HepG2 (cell line): ENCODE results near the gene ZNF79. TPM values are rescaled to one million over a fixed set of nuclear protein-coding genes. Genes with fewer than 3 reads are reported as not detected.

Experiments
- HMGA1 ChIP-seq: sonication (generic); formaldehyde crosslinking; conservative IDR thresholded peaks from 2 replicates; pipeline ENCODE4 v1.4.0; 2020; ENCODE audit warnings: missing genetic modification reagents
- LCORL ChIP-seq, 2 experiments: fragments of 450-650 bp in 1 of 2; sonication (generic) in 1 of 2; formaldehyde crosslinking in 1 of 2; IDR thresholded peaks; 2 replicates each; pipeline versions ENCODE4 v1.5.0 to v1.6.1; 2017 to 2020; ENCODE audit warnings: antibody characterized with exemption in 1 of 2, missing genetic modification reagents in 1 of 2
- MBNL3 ChIP-seq: fragments of 250-450 bp; sonication (Bioruptor Pico); conservative IDR thresholded peaks from 2 replicates; pipeline ENCODE4 v1.8.0; 2022; ENCODE audit warnings: mild to moderate bottlenecking, inconsistent platforms
- MEF2D ChIP-seq: sonication (generic); formaldehyde crosslinking; IDR thresholded peaks from 2 replicates; pipeline ENCODE4 v1.5.1; 2020; ENCODE audit warnings: mild to moderate bottlenecking, missing genetic modification reagents
- MIER2 ChIP-seq: IDR thresholded peaks from 2 replicates; pipeline ENCODE4 v1.6.1; 2016; ENCODE audit warnings: missing biosample characterization, missing genetic modification reagents
- MIER3 ChIP-seq: IDR thresholded peaks from 2 replicates; pipeline ENCODE4 v1.6.1; 2016; ENCODE audit warnings: missing compliant biosample characterization, borderline replicate concordance
- RXRA ChIP-seq: sonication (generic); formaldehyde crosslinking; IDR thresholded peaks from 2 replicates; pipeline ENCODE4 v1.5.1; 2020; ENCODE audit warnings: missing genetic modification reagents
- SIX1 ChIP-seq: sonication (generic); formaldehyde crosslinking; IDR thresholded peaks from 2 replicates; pipeline ENCODE4 v1.4.0; 2020; ENCODE audit warnings: missing genetic modification reagents, borderline replicate concordance
- TARDBP ChIP-seq: sonication (generic); formaldehyde crosslinking; IDR thresholded peaks from 2 replicates; pipeline ENCODE4 v1.8.0; 2022; ENCODE audit warnings: mild to moderate bottlenecking, missing genetic modification reagents
- ZFY ChIP-seq: sonication (generic); formaldehyde crosslinking; IDR thresholded peaks from 2 replicates; pipeline ENCODE4 v1.4.0; 2020; ENCODE audit warnings: missing genetic modification reagents
- ZNF101 ChIP-seq: sonication (generic); formaldehyde crosslinking; IDR thresholded peaks from 2 replicates; pipeline ENCODE4 v1.4.0; 2020; ENCODE audit warnings: mild to moderate bottlenecking, low read depth, missing genetic modification reagents, borderline replicate concordance
- ZNF251 ChIP-seq: sonication (generic); formaldehyde crosslinking; IDR thresholded peaks from 2 replicates; pipeline ENCODE4 v1.9.0; 2021; ENCODE audit warnings: mild to moderate bottlenecking, missing genetic modification reagents
- ZNF430 ChIP-seq: sonication (generic); formaldehyde crosslinking; IDR thresholded peaks from 2 replicates; pipeline ENCODE4 v1.9.0; 2021; ENCODE audit warnings: mild to moderate bottlenecking, missing genetic modification reagents
- ZNF615 ChIP-seq: sonication (generic); formaldehyde crosslinking; IDR thresholded peaks from 2 replicates; pipeline ENCODE4 v1.5.0; 2020; ENCODE audit warnings: mild to moderate bottlenecking, missing genetic modification reagents, borderline replicate concordance
- ZNF720 ChIP-seq: sonication (generic); formaldehyde crosslinking; IDR thresholded peaks from 2 replicates; pipeline ENCODE4 v1.4.0; 2020; ENCODE audit warnings: missing genetic modification reagents
- ZNF775 ChIP-seq: sonication (generic); formaldehyde crosslinking; IDR thresholded peaks from 2 replicates; pipeline ENCODE4 v1.4.0; 2020; ENCODE audit warnings: missing genetic modification reagents, mild to moderate bottlenecking, moderate library complexity, borderline replicate concordance
- ZNF790 ChIP-seq: sonication (generic); formaldehyde crosslinking; IDR thresholded peaks from 2 replicates; pipeline ENCODE4 v1.8.0; 2022; ENCODE audit warnings: missing genetic modification reagents, mild to moderate bottlenecking, borderline replicate concordance
- ZSCAN30 ChIP-seq: sonication (generic); formaldehyde crosslinking; IDR thresholded peaks from 2 replicates; pipeline ENCODE4 v1.5.0; 2020; ENCODE audit warnings: mild to moderate bottlenecking, missing genetic modification reagents
- polyA plus RNA-seq, 8 experiments: library from polyadenylated mRNA; depleted of rRNA in 3 of 8; stranded (reverse) in 7 of 8; unstranded in 1 of 8; fragments of >200 nt; fragmentation: Illumina TruSeq in 4 of 8; extraction: Trizol in 4 of 8; gene quantifications; 2 replicates each; pipeline versions ENCODE4 v1.2.1 to v1.2.3, GENCODE V29; 2011 to 2016; ENCODE audit warnings: low read depth in 4 of 8, missing spikeins in 1 of 8, mixed read lengths in 1 of 8; ENCODE audit not compliant: insufficient read depth in 1 of 8
- total RNA-seq, 5 experiments: library from RNA; depleted of rRNA; stranded (reverse); fragments of >200 nt; fragmentation: Illumina TruSeq; extraction: Trizol; gene quantifications; 2 replicates each; pipeline ENCODE4 v1.2.3, GENCODE V29; 2016; ENCODE audit warnings: low read depth in 1 of 5
- TF ChIP-seq, protein P1 (sequence below): sonication (generic); formaldehyde crosslinking; conservative IDR thresholded peaks from 2 replicates; pipeline ENCODE4 v1.8.1; 2023; ENCODE audit warnings: missing genetic modification reagents
- TF ChIP-seq, protein P2 (sequence below): sonication (generic); formaldehyde crosslinking; IDR thresholded peaks from 2 replicates; pipeline ENCODE4 v1.4.0; 2020; ENCODE audit warnings: mild to moderate bottlenecking, low read depth, missing genetic modification reagents
- TF ChIP-seq, protein P3 (sequence below): fragments of 450-650 bp; IDR thresholded peaks from 2 replicates; pipeline ENCODE4 v1.6.1; 2017; ENCODE audit warnings: mild to moderate bottlenecking
- TF ChIP-seq, protein P4 (sequence below): sonication (generic); formaldehyde crosslinking; IDR thresholded peaks from 2 replicates; pipeline ENCODE4 v1.8.0; 2022; ENCODE audit warnings: mild to moderate bottlenecking, missing genetic modification reagents; ENCODE audit not compliant: insufficient replicate concordance

The ZNF79 gene
- total and polyA plus RNA-seq, 2 of the 13 experiments (the other 11 are each of a cell fraction or from before 2014, with no cell fraction given), result 3.7 to 8.1 TPM

DNA sequence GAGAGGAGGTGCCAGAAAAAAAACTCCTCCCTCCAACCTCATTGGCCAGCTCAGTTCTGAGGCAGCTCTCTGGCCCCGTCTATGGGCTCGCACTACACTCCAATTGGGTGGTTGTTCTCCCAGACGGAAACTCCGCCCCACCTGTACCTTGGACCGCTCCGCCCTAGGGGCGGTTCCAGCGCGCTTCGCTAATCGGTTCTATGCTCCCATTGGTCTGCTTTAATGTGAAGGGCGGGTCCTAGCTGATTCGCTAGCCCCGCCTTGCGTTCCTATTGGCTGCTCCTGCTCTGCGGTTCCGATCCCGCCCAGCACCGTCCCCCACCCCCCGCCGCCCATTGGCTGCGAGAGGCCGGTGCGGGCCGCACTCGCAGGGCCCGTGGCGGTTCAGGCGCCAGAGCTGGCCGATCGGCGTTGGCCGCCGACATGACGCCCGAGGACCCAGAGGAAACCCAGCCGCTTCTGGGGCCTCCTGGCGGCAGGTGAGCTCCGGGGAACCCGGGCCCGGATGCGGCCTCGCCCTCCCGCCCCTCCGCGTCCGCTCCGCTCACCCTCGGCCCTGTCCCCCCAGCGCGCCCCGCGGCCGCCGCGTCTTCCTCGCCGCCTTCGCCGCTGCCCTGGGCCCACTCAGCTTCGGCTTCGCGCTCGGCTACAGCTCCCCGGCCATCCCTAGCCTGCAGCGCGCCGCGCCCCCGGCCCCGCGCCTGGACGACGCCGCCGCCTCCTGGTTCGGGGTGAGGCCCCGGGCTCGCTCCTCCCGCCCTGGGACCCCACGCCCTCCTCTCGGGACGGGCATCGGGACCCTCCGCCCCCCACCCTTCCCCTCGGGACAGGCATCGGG, 27.2 kb upstream of the ZNF79 start, which contains the start of gene SLC2A8 (continued):
- TF ChIP-seq, protein P1, sequence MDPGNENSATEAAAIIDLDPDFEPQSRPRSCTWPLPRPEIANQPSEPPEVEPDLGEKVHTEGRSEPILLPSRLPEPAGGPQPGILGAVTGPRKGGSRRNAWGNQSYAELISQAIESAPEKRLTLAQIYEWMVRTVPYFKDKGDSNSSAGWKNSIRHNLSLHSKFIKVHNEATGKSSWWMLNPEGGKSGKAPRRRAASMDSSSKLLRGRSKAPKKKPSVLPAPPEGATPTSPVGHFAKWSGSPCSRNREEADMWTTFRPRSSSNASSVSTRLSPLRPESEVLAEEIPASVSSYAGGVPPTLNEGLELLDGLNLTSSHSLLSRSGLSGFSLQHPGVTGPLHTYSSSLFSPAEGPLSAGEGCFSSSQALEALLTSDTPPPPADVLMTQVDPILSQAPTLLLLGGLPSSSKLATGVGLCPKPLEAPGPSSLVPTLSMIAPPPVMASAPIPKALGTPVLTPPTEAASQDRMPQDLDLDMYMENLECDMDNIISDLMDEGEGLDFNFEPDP (CRISPR knock-in tag), result no peak
- TF ChIP-seq TARDBP (CRISPR knock-in tag) (peak; percentile 66; the same call in 1 of the 2 replicates), ZNF101 (CRISPR knock-in tag) (no peak), ZNF720 (no peak), LCORL (IDR thresholded peaks at IDR 0.05) (no peak), LCORL (CRISPR knock-in tag; IDR thresholded peaks at IDR 0.05) (no peak), HMGA1 (no peak), ZNF790 (CRISPR knock-in tag) (no peak), MIER3 (CRISPR knock-in tag) (no peak), ZNF775 (CRISPR knock-in tag) (no peak), RXRA (CRISPR knock-in tag) (no peak), MBNL3 (CRISPR knock-in tag) (no peak), ZNF251 (no peak), ZFY (CRISPR knock-in tag) (peak; percentile 91), ZSCAN30 (no peak), ZNF430 (CRISPR knock-in tag) (no peak), SIX1 (CRISPR knock-in tag) (no peak), MIER2 (CRISPR knock-in tag) (no peak), MEF2D (CRISPR knock-in tag) (no peak), ZNF615 (CRISPR knock-in tag) (no peak)
- TF ChIP-seq, protein P2, sequence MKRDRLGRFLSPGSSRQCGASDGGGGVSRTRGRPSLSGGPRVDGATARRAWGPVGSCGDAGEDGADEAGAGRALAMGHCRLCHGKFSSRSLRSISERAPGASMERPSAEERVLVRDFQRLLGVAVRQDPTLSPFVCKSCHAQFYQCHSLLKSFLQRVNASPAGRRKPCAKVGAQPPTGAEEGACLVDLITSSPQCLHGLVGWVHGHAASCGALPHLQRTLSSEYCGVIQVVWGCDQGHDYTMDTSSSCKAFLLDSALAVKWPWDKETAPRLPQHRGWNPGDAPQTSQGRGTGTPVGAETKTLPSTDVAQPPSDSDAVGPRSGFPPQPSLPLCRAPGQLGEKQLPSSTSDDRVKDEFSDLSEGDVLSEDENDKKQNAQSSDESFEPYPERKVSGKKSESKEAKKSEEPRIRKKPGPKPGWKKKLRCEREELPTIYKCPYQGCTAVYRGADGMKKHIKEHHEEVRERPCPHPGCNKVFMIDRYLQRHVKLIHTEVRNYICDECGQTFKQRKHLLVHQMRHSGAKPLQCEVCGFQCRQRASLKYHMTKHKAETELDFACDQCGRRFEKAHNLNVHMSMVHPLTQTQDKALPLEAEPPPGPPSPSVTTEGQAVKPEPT (CRISPR knock-in tag), result no peak
- TF ChIP-seq, protein P3, sequence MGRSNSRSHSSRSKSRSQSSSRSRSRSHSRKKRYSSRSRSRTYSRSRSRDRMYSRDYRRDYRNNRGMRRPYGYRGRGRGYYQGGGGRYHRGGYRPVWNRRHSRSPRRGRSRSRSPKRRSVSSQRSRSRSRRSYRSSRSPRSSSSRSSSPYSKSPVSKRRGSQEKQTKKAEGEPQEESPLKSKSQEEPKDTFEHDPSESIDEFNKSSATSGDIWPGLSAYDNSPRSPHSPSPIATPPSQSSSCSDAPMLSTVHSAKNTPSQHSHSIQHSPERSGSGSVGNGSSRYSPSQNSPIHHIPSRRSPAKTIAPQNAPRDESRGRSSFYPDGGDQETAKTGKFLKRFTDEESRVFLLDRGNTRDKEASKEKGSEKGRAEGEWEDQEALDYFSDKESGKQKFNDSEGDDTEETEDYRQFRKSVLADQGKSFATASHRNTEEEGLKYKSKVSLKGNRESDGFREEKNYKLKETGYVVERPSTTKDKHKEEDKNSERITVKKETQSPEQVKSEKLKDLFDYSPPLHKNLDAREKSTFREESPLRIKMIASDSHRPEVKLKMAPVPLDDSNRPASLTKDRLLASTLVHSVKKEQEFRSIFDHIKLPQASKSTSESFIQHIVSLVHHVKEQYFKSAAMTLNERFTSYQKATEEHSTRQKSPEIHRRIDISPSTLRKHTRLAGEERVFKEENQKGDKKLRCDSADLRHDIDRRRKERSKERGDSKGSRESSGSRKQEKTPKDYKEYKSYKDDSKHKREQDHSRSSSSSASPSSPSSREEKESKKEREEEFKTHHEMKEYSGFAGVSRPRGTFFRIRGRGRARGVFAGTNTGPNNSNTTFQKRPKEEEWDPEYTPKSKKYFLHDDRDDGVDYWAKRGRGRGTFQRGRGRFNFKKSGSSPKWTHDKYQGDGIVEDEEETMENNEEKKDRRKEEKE, result no peak
- TF ChIP-seq, protein P4, sequence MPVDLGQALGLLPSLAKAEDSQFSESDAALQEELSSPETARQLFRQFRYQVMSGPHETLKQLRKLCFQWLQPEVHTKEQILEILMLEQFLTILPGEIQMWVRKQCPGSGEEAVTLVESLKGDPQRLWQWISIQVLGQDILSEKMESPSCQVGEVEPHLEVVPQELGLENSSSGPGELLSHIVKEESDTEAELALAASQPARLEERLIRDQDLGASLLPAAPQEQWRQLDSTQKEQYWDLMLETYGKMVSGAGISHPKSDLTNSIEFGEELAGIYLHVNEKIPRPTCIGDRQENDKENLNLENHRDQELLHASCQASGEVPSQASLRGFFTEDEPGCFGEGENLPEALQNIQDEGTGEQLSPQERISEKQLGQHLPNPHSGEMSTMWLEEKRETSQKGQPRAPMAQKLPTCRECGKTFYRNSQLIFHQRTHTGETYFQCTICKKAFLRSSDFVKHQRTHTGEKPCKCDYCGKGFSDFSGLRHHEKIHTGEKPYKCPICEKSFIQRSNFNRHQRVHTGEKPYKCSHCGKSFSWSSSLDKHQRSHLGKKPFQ (CRISPR knock-in tag), result no peak
